GM21786 (cell line): ENCODE data around the gene CYFIP2.
"Not testable (repeated sequence)": the region's sequence is repeated elsewhere in the genome, so short reads cannot be mapped to it uniquely, and the experiment has no call there.

Source experiments
- ATAC-seq: cut with Tn5 transposase; IDR thresholded peaks from one replicate; pipeline ENCODE4 v1.9.1; 2021; ENCODE audit not compliant: unreplicated experiment

CYFIP2 gene

DNA sequence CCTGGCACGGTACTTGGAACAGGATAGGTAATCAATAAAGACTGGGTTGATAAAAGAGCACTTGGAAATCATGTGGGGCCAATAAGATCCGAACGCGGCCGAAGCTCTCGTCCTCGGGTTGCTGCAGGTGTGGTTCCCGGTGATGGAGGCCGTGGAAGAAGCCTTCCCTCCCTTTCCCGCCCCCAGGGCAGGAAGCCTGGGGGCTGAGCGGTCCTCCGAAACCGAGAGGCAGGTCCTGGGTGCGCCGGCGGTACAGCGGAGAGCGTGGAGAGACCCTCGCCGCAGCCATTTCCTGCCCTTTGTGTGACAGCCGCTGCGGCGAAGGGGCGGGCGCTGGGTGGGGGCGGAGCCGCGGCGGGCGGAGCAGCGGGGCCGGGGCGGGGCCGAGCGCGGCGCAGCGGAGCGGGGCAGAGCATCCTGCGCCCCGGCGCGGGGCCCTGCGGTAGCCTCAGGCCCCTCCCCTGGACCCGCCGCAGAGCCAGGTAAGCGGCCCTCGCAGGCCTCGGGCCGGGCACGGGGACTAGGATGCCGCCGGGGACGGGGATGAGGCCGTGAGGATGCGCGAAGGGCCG, at the start of gene CYFIP2:
Gene CYFIP2, plus strand, starts transcription at position 410 of the 572 bp plus-strand sequence. CDS start 19,239 bp downstream, outside the sequence.
- peak; percentile 78 for ATAC-seq

DNA sequence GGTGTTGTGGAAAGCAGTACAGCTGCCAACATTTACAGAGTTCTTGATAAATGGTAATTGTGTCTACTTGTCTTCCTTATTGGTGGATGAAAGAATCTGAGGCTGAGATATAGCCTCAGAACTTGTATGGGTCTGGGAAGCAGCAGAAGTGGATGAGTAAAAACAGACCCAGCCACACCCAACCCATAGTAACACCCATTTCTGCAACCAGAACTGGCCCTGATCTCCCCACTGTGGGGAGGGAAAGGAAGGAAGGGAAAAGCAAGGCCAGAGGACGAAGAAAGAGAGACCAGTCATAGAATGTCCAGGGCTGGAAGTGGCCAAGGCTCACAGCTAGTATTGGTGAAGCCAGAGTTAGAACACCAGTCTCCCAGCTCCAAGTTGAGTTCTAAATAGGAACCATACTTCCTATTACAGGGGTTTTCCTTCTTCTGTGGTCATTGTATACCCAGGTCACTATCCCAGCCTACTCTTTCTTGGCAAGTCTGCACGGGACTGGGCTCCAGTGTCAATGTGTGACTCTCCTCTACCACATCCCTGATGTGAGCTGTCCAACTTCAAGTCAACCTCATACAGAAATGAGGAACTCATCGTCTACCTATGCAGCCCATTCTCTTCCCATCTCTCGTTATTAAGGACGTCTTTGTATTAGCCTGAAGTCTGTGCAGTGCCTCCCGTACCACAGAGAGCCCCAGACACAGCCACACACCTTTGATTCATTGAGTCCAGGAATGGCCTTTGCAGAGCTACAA, 49.4 kb upstream of the CYFIP2 start:
- no peak for ATAC-seq

DNA sequence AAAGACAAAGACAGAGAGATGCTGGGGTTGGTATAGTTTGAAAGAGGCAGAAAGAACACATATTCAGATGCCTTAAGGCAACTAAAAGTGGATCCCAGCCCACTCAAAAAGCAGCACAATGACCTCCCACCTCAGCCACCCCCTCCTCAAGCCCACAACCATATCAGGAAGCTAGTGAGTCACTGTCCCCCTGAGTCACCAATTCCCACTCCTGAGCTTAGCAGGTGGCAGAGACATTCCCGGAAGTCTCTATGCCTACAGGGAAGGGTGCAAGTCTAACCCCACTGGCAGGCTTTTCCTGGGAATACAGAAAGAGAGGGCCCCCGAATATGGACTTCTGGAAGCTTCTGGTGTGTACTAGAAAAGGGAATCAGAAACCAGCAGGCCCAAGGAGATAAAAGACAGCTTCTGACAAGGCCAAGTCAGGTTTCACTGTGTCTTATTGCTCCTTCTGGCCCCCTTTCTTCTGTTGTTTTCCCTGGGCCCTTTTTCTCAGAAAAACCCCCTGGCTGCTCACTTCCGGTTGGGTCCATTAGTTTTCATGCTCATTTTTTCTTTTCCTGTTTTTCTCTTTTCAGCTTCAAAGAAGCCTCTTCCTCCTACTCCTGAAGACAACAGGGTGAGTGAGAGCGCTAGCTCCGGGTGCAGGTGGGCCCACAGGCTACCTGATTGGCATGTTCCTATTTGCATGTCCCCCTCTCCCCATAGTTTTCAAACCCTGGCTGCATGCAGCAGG, 48.5 kb upstream of the CYFIP2 start:
- no peak for ATAC-seq

DNA sequence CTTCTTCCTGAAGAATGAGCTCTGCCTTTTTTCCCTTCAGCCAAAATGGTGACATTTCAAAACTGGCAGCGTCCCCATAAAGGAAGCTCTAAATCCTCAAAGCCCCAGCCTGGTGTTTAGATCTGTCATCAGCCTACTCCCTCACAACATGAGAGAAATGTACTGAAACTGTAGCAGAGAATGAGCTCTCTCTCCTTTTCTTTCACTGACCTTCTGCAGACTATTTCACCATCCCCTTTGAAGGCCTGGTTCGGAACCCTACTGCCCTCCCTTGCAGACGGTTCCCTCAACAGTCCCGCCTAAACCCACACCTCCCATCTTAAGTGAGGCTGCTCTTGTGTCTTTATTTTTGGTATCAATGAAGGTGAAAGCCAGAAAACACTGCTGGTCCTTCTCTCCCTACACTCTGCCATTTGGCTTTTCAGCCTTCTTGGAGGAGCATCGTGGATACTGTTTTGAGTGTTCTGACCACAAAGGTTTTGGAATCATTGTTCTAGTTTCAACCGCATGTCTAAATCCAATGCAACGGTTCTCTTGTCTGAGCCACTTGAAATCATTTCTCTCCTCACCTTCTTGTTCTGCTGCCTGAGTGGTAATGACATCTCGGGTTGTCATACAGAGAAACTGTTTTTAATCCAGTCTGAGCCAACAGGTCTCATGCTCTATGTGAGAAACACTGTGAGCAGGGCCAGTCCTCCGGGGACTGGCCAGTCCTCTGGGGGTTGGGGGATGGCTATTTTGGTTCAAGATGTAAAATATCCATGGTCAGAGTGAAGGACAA, 46.2 kb upstream of the CYFIP2 start:
- peak; percentile 42 for ATAC-seq

DNA sequence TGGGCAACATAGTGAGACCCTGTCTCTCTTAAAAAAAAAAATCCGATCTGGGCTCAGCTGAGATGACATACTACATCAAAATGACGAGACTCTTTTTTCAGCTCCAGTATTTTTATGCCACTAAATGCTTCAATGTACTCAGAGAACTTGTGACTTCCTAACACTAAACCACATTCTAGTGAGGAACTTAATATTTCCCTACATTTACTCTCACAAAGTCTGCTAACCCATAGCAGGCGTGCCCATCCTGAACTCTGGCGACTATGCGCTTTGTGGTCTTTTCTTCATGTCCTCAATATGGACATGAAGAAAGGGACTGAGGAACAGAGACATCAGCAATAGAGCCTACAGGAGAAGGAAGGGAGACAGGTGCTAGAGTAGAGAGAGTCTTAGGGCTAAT, 44.0 kb upstream of the CYFIP2 start:
- no peak for ATAC-seq

DNA sequence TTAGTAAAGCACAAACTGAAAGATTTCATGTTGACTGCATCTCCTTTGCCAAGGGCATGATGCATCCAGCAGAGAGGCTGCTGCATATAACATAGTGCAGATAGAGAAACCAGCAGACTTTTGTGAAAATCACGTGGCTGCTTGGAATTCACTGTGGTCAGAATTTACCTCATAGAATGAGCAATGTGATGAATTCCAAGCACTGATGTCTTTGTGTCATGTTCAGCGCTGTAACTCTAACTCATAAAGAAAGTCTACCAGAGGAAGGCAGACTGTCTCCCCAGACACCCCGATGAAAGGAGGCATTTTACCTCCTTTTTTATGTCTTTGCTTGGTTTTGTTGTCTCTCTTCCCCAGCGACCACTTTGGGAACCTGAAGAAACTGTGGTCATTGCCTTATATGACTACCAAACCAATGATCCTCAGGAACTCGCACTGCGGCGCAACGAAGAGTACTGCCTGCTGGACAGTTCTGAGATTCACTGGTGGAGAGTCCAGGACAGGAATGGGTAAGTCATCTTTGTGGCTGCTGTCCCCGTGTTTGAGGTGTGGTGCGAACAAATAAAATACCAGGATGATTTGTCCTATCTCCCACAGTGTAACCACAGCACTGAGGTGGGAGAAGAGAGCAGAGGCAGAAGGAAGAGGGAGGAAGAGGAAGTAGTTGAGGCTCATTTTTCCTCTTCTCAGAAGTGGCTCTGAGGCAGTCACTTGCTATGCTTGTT, 43.3 kb upstream of the CYFIP2 start:
- ATAC-seq: no peak

DNA sequence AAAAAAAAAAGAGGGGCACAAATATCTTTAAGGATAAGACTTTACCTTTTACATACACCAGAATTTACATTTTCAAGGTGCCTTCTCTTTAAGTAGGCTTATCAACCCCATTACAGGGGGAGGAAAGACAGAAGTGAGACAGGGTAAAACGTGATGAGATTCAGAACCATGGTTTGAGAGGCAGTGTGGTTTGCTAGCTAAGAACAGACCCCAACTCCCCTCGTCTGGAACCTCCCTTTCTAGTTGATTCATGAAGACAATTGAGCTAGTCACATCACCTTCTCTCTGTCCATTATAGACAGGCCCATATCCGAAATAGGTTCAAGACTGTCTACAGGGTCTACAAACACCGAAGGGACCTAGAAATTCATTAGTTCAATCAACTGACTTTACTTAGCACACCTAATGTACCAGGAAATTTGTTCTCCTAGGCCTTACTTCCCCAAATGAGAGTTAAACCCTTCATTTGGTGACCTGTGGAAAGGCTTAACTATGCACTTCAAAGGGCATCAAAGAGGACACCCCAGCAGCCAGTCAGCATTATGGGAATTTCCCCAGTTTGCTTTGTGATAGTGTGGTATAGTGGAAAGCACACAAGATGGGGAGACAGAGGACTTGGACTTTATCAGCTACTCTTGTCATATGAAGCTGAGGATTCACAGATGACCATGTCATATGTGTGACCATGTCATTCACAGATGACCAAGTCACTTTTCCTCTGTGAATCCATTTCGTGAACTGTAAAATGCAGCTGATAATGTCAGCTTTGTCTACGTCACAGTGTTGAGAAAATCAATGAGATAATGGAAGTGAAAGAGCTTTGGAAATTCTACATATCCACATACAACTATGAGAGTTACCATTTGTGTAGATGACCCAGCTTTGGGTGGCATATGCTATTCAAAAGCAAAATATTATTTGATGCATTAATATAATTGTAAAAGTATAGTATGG, 40.2 kb upstream of the CYFIP2 start:
- no peak for ATAC-seq

DNA sequence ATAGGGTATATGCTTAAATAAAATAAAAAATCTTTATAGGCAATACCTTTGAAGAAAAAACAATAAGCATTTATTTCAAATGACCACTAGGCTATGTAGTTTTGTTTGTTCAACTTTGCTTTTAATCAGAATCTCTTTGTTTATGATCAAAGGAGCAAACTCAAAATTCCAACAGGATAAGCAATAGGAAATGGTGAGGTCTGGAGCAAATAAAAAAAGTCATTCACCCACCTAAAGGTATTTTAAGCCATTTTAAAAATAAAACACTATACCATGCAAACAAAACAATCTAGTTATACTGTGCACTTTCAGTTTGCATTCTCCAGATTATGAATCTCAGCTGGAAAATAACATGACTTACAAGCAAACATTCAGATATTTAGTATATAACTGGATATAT, 35.3 kb upstream of the CYFIP2 start:
- ATAC-seq: no peak

DNA sequence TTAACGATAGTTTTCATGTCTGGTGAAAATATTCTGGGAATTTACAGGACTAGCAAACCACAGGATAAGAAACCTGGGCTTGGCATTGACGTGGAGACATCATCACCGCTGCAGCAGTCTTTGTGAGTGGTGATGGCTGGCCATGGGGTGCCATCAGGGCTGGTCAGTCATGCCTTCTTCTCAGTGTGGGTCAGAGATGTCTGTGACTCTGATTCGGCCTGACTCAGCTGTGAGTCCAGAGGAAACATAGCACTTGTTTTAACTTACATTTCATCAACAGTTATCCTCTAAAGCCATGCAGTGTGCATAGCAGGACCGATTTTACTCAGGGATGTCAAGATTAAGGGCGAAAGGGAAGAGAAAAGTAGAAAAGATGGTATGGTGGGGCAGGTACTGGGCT, 33.2 kb upstream of the CYFIP2 start:
- ATAC-seq: no peak

DNA sequence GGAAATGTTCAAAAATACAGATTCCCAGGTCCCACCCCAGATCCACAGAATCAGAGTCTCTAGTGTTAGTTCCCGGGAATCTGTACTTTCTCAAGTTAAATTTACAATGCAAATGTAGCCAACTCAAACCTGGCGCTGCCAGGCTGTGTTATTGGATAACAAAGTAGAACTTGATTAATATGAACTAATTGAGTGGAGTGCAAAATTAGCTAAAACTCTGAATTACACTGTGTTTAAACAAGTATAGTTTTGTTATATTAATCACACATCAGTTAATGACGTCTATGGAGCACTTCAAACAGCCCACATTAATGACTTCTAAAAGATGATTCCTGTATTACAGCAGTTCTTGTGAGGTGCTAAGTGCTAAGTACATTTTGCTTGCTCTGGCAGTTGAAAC, 32.4 kb upstream of the CYFIP2 start:
- ATAC-seq: no peak

DNA sequence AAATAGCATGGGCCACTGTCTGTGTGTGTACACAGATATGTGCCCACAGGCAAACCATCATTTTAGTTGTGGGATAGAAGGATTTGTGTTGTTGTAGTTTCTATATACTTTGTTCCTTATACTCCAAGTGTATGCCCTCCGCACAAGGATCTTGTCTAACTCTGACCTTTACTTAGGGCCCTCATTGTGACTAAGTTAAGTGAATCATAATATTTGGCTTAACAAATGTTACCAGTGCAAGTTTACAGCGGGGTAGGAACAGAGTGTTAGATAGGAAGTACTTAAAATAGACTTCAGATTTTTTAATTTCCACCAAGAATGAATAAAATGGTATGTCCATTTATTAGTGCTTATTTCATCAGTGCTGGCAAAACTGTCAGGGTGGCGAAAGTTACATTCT, 29.5 kb upstream of the CYFIP2 start:
- no peak for ATAC-seq

DNA sequence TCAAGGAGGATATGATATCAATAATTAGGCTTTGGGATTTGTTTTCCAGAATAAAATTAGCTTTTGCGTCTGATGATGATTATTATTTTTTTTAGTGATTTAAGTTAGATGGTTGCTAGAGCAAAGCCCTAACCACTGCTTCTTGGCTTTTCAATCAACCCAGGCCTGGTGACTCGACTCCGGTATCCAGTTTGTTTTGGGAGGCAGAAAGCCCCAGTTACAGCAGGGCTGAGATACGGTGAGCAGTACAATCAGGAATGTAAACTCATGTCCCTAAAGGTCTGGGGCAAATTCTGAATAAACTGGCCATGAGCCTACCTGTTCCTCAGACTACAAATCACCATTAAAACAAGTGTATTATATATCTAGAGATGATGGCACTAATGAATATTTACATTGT, 24.4 kb upstream of the CYFIP2 start:
- no peak for ATAC-seq

DNA sequence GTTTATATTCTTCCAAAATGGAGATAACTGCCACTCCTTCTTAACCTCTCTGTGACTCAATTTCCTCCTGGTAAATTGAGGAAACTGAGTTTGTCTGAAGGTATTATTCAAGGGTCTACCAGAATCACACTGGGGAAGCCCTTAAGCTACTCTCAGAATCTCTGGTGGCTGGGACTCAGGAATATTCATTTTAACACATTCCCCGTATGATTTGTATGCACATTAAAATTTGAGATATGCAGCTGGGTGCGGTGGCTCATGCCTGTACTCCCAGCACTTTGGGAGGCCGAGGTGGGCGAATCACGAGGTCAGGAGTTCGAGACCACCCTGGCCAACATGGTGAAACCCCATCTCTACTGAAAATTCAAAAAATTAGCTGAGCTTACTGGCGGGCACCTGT, 21.2 kb upstream of the CYFIP2 start:
- ATAC-seq: not testable (repeated sequence)

DNA sequence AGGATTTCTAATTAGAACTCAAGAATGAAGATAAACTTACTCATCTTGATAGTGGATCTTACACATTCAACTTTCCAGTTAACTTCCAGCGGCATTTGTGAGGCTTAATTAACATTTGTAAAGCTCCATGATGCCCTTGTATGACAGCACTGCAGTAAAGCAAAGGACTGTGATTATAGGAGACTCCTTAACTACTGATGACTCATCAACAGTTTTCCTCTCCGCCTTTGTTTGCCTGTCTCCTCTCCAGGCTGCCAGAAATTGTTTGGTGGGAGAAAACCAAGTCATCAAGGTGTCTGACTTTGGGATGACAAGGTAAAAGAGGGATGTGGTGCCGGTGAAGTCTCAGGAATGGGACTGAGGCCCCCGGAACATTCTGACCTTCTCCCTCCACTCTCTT, 20.4 kb upstream of the CYFIP2 start:
- ATAC-seq: no peak

DNA sequence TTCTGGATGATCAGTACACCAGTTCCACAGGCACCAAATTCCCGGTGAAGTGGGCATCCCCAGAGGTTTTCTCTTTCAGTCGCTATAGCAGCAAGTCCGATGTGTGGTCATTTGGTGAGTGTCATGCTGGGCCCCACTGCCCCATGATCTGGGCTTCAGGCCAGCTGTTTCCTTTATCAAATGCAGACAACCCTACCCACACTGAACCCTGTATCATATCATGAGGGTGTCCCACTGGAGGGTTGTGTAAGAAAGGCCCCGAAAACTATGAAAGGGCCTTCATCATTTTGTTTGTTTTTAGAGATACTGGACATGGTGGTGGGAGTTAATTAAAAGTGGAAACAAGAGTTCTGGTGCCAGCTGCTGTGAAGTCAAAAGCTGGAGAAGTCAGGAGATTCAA, 20.0 kb upstream of the CYFIP2 start:
- no peak for ATAC-seq

DNA sequence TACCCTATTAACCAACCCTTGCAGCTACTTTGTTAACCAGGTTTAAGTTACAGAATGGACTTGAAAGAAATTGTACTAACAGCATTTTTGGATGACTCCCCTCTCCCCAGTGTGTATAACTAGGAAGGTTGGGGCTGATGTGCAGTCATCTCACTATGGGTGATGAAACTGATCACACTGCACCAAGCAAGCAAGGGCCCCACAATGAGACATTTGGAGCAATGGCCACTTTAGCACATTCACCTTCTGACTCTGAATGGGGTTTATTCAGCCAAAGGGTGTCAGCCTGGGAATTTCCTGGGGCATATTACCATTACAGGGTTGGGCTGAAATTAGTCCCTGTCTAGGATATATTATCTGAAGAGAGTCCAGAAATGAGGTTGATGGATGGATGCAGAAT, 18.7 kb upstream of the CYFIP2 start:
- ATAC-seq: no peak

DNA sequence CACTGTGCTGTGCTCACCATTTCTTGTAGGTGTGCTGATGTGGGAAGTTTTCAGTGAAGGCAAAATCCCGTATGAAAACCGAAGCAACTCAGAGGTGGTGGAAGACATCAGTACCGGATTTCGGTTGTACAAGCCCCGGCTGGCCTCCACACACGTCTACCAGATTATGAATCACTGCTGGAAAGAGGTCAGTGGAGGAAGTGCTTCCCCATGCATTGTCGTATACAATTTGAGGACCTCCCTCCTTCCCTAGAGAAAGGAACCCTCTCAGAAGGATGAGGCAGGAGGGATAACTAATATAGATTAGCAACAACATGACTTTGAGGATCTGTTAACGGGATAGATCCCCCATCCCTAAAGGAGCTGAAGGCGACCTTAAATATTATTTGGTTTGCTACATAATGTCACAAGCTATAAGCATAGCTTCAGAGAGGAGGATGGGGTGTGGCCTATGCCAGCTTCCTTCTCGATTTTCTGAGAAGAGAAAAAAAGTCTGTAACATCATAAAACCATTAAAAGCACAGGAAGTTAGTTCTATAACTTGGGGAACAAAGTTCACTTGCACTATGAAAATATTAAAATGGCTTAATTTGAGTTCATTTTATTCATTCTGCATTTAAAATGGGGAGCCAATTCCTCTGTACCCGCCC, 17.0 kb upstream of the CYFIP2 start:
- no peak for ATAC-seq

DNA sequence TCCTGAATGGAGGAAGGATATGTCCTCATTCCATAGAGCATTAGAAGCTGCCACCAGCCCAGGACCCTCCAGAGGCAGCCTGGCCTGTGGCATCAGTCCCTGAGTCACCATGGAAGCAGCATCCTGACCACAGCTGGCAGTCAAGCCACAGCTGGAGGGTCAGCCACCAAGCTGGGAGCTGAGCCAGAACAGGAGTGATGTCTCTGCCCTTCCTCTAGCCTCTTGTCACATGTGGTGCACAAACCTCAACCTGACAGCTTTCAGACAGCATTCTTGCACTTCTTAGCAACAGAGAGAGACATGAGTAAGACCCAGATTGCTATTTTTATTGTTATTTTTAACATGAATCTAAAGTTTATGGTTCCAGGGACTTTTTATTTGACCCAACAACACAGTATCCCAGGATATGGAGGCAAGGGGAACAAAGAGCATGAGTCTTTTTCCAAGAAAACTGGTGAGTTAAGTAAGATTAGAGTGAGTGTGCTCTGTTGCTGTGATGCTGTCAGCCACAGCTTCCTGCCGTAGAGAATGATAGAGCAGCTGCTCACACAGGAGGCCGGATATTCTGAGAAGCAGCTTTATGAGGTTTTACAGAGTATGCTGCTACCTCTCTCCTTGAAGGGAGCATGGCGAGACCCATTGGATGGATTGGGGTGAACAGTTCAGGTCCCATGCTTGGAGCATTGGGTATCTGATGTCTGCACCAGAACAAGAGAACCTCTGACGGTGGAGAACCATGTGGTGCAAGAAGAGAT, 13.0 kb upstream of the CYFIP2 start:
- ATAC-seq: peak; percentile 96
